ENCODE results near the gene MLLT6.

- TF ChIP-seq CTCF (IDR thresholded peaks at IDR 0.05) = no peak
- TF ChIP-seq POLR2AphosphoS5 (IDR thresholded peaks at IDR 0.05) = no peak
- TF ChIP-seq EP300 (IDR thresholded peaks at IDR 0.05) = no peak
Measured at GRCh38 chr17:38663964-38664644, 41.0 kb upstream of the MLLT6 start.

Data from esophagus muscularis mucosa (tissue), 4 donors.